Ureter (tissue), 1 donor: ENCODE measurements around the gene LRCH4. TPM values are rescaled to one million over a fixed set of nuclear protein-coding genes. Genes with fewer than 3 reads are reported as not detected.

Experiments used
- DNase-seq: peaks from one replicate; pipeline ENCODE4 v3.0.0-alpha.2; 2020; ENCODE audit warnings: low spot score
- total RNA-seq: library from RNA; stranded (reverse); gene quantifications from one replicate; pipeline ENCODE4 v1.2.4, GENCODE V29; 2023
- donor health status: DM: yes; HTN: yes; CAD: no.

Gene LRCH4
- total RNA-seq, 1 donor from 2014 or later = 52.4 TPM

DNA sequence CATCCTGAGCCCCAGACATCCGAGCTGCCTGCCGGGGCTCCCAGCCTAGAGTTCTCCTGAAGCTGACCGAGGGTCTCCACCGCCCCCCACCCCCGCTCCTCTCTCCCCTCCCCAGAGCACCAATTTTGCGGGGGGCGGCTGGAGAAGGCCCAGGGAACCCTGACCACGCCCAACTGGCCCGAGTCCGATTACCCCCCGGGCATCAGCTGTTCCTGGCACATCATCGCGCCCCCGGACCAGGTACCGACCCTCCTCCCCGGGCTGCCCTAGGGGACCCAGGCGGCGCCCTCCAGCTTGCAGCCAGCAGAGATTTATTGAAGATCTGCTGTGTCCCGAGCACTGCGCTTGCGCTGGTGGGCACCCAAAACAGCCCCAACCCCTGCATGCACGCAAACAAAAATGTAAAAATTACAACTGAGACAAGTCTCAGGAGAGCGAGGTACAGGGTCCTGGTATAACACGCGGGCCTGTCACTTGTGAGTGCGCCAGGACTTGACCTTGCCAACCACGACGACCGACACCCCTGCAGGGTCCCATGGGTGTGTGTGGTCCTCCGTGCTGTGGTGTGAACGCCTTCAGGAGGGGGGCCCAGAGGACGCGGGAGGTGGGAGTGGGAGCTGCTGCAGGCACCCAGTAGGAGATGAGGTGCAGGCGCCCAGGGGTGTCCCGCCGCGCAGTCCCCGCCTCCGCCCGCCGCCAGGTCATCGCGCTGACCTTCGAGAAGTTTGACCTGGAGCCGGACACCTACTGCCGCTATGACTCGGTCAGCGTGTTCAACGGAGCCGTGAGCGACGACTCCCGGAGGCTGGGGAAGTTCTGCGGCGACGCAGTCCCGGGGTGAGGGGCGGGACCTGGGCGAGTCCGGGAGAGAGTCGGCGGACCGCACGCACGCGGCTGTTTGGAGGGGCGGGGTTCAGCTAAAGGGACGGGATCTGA, 19.3 kb upstream of the LRCH4 start:
- no peak for DNase-seq

DNA sequence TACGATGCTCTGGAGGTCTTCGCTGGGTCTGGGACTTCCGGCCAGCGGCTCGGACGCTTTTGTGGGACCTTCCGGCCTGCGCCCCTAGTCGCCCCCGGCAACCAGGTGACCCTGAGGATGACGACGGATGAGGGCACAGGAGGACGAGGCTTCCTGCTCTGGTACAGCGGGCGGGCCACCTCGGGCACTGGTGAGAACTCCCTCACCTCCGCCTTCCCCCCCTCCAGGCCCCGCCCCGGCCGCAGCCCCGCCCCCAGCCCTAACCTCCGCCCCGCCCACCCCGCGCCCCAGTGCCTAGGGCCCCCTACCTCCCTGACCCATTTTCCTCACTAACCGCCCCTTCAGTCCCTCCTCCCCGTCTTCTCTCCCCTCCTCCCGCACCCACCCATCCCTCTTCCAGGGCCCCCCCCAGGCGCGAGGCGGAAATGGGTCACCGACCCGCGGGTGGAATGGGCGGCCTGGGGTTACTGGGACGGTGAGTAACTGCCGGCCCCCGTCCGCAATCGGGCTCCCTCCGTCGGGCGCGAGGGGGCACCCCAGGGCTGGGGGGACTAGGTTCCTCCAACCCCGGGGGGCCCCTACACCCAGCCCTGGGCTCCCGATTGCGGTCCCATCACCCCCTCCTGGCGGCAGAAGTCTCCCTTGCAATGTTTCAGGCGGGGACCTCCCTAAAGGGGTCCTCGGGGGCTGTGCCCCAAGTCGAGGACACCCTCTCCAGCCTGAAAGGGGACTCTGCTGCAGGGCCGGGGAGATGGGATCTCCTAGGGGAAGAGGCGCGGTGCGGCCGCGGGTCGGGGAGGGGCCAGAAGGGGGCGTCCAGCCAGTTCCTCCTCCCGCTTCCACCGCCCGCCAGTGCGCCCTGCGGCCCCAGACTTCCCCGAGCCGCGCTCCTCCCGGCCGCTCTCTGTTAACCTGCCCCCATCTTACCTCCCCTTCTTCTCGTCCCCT, 18.4 kb upstream of the LRCH4 start:
- DNase-seq = peak; percentile 77

DNA sequence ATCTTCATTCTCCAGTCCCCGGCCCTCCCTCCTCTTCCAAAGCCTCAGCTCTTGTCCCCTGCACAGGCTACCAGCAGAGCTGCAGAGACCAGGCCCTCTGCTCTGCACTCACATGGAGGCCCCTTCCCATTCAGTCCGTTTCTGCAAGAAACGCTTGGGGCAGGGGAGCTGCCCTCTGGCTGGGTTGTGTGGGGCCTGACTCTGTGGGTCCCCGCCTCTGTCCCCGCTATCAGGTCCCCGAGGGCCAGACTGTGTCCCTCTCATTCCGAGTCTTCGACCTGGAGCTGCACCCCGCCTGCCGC, 17.7 kb upstream of the LRCH4 start:
- no peak for DNase-seq

DNA sequence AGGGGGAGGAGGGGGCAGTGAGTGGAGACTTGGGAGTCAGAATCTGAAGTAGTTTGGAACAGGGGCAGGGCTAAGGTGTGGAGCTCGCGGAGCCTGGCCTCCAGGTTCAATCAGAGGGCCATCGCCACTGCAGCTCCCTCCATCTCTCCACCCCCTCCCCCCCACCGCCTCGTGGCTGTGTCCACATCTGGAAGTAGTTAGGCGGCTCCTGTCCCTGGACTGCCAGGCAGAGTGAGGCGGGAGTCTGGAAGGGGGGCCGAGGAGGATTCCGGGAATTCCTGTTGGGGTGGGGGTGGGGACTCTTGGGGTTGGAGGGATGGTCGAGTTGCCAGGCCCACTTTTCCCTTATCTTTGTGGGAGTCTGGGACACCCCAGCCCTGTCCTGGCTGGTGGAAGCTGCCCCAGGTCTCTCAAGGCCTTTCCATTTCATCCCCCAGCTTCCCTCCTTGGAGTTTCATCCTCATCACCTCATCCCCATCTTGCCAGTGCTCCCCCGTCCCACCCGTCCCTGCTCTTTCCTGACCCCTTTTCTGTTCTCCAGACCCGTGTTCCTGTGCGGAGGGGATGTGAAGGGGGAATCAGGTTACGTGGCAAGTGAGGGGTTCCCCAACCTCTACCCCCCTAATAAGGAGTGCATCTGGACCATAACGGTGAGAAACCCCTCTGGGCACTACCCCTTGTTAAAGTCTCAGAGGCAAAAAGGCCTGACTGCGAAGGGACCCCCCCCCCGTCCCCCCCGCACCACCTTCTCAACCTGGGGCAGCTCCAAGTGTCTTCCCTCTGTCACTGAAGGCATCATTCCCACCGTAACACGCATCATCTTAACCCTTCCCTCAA, 17.2 kb upstream of the LRCH4 start:
- peak; percentile 89 for DNase-seq

DNA sequence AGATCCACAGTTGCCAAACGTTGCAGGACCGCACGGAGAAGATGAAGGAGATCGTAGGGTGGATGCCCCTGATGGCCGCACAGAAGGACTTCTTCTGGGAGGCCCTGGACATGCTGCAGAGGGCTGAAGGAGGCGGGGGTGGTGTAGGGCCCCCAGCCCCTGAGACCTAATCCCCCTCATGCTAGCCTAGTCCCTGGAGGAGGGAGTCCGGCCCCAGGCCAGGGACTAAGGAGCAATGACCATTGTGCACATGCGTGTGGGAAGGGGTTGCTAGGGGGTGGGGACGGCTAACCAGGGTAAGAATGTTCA, 14.8 kb upstream of the LRCH4 start:
- DNase-seq = no peak

DNA sequence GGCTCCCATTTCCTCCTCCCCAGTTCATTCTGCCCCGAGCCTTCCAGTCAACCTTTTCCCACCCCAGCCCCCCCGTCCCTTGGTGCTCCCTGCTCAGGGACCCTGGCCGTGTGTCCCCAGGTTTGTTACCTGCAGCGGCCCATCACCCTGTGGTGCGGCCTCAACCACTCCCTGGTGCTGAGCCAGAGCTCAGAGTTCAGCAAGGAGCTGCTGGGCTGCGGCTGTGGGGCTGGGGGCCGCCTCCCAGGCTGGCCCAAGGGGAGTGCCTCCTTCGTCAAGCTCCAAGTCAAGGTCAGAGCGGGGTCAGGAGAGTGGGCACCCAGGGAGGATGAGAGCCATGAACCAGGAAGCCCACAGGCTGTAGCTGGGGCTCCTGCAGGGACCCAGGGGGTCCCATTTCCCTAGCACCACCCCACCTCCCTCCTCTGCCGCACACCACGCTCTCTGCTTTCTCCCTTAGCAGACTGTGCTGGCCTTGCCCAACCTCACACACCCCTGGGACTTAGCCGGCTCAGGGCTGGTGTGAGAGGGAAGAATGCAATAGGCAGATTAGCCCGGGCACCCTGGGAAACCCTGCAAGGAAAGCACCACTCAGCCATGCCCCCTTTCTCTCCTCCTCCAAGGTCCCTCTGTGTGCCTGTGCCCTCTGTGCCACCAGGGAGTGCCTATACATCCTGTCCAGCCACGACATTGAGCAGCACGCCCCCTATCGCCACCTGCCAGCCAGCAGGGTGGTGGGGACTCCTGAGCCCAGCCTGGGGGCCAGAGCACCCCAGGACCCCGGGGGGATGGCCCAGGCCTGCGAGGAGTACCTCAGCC, 14.2 kb upstream of the LRCH4 start:
- no peak for DNase-seq

DNA sequence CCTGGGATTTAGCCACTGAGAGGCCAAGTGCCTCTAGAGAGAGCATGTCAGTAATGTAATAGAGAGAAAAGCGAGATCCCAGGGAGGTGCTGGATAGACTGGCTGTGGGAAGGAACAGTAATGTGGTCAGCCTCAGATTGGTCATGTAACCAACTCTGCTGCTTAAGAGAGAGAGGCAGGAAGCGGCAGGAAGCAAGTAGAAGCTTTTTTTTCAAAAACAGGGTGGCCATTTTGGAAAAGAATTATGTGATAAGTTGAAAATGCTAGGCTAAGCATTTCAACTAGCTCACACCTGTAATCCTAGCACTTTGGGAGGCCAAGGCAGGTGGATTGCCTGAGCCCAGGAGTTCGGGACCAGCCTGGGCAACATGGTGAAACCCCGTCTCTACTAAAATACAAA, 12.5 kb upstream of the LRCH4 start:
- DNase-seq = no peak

DNA sequence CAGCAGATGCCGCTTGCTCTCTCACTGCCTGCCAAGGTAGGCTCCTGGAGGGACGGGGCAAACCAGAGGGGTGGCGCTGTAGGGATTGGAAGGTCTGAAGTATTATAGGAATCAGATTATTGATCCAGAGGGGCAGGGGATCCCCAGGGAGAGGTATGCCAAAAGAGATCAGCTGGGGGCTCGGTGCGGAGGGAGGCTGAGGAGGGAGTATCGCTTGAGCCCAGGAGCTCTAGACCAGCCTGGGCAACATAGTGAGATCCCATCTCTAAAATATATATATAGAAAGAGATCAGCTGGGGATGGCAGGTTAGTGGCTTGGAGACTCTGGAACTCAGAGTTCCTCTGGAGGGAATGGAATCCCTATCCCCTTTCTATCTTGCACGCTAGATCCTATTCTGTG, 9.3 kb upstream of the LRCH4 start:
- no peak for DNase-seq

DNA sequence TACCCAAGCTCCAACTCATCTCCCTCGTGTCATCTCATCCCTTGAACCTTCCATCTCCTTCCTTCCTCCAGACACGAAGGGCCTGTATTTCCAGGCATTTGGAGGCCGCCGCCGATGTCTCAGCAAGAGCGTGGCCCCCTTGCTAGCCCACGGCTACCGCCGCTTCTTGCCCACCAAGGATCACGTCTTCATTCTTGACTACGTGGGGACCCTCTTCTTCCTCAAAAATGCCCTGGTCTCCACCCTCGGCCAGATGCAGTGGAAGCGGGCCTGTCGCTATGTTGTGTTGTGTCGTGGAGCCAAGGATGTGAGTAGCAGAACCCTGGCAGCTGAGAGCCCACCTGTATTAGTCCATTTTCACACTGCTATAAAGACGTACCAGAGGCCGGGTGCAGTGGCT, 5.7 kb upstream of the LRCH4 start:
- DNase-seq = no peak

DNA sequence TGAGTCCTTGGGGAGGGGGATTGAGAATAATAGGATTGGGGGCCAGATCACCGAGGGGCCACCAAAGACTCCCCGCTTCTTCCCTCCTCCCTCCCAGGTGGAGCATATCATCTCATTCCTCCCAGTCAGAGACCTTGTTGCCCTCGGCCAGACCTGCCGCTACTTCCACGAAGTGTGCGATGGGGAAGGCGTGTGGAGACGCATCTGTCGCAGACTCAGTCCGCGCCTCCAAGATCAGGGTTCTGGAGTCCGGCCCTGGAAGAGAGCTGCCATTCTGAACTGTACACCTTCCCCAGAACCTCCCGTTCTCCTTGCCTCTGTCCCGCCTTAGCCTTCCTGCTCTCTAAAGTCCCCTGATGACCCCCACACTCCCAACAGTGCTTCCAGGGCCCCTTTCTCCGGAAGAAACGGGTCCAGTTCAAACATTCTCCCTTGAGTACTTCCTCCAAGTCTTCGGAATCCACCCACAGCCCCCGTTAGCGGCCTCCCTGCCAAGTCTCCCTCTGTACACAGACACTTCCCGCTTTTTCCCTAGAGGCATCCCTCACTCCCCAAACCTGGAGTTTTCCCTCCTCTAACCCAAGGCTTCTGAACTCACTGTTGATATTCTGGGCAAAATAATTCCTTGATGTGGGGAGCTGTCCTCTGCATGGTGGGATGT, 4.3 kb upstream of the LRCH4 start:
- no peak for DNase-seq

DNA sequence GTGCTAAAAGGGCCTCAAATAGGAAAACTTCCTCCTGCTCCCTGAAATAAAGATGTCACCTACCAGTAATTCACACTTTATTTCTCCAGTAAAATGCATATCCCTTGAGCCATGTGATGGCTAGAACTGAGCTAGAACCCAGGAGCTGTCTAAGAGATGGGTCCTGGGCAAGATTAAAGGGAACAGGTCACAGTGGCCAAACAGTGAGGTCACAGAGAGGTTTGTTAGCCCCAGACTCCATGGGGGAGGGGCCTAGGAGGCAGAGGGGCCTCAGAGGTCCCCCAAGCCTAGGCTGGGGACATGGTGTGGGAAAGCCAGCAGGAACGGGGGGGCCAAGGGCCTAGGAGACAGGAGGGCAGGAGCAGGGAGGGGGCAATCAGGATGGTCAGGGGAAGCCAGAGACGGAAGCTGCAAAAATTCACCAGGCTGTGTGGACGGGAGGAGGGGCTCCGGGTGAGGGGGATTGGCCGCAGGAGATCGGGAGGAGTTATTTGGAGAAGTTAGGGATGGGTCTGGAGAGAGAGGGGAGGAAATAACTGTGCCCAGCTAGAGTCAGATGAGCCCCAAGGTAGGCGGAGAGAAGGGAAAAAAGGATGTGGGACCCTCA, 3.5 kb upstream of the LRCH4 start:
- DNase-seq = no peak

DNA sequence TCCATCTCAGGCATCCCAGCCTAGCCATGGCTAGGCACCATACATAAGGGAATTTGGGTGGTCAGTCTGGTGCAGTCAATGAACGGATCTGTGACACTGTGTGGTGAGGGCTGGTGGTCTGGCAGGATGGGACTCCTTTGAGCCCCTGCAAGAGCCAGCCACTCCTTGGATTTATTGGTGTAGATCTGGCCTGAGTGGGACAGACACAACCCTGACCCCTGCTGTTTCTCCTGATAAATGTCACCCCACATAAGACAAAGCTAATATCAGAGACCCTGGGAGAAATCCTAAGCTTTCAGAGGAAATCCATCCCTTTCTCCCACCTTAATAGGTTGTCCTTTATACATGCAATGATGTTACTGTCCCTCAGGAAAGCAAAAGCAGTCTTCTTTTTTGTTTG, 2.5 kb upstream of the LRCH4 start:
- DNase-seq = no peak

DNA sequence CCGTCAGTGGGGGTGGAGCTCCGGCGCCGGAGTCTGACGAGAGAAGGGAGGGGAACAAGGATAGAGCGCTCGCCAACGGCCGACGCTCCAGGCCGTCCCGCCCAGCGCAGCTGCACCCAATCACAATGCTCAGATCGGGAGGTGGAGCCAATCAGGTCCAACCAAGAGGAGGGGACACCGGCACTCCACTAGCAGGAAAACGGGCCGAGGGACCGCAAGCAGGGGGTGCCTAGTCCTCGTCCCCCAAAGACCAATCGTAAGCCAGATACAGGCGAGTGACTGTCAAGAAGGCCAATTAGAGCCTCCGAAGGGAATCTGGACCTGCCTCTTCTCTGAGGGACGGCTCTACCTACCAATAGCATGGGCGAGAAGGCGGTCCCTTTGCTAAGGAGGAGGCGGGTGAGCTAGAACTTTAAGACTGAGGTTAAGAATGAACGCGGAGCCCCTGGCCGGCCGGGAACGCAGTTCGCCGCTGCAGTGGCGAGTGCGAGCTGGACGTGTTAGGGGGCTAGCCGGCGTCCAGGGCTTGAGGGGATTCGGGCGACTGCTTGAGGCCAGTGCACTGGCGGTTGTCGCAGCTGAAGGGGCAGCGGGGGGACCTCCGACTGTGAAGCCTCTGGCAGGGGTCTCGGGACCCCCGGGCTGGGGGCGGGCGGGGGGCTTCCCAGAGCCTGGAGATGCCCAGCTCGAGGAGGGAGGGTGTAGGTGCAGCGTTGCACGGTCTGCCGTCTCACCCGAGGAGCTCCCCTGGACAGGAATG, 517 bp upstream of the LRCH4 start, which contains the start of gene FBXO24:
Gene FBXO24 (plus strand): TSS at position 63 of the 760 bp plus-strand sequence. CDS start 298 bp downstream, at position 361.
- peak; percentile 100 for DNase-seq

DNA sequence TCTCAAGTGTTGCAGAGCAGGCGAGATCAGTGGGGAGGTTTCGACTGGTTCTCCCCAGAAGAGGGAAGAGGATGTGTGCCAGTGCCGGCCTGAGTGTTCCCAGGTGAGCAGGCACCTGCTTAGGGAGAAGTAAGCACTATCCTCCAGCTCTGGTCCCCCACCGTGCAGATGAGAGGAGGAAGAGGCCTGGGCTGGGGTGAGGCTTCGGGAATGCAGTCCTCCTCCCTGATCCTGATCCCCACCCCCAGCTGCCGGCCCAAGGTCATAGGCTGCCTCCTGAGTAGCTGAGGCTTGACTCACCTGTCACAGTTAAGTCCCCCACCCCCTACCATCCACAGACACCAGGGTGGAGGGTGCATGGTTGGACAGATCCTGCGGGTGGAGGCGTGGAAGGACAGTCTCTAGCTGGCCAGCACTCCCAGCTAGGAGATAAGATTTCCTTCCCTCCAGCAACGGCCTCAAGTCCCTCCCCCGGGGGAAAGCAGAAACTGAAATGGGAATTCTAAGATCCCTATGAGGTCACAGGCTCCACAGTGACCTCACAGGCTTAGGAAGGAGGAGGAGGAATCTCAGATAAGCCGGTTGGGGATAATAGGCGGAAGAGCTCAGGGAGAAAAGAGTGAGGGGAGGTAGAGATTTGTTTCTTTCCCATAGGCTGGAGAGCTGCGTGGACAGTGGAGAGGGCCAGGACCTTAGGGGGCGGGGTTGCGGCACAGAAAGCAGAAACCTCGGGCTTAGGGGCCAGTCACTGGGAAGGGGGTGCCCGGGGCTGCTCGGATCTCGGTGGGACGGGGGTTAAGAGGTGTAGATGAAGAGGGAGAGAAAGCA, 1.0 kb downstream of the LRCH4 start:
- no peak for DNase-seq

DNA sequence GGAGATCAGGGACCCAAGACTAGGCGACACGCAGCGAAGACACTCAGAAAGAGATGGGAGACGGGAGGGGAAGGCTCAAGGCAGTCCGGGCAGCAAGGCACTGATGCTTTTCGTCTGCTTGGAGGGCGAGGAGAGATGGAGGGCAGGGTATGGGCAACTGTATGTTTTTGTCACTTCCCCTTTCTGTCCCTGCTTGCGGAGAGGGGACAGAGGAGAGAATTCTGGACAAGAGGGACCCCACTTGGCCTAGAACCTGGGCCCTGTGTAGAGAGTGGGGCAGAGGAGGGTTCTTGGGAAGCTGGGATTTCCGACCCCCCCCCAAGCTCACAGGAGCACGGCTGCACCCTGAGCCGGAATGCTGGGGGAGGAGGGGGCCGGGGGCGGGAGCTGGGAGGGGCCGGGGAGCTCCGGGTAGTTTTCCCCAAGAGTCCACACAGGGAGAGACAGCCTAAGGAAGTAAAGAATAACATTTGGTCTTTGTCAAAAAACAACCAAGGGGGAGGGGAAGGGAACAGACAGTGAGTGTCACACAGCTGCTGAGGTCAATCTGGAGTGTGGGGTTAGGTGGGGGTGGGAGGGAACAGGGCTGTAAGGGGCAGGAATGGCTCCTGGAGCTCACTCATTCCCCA, 1.8 kb downstream of the LRCH4 start:
- DNase-seq = no peak

DNA sequence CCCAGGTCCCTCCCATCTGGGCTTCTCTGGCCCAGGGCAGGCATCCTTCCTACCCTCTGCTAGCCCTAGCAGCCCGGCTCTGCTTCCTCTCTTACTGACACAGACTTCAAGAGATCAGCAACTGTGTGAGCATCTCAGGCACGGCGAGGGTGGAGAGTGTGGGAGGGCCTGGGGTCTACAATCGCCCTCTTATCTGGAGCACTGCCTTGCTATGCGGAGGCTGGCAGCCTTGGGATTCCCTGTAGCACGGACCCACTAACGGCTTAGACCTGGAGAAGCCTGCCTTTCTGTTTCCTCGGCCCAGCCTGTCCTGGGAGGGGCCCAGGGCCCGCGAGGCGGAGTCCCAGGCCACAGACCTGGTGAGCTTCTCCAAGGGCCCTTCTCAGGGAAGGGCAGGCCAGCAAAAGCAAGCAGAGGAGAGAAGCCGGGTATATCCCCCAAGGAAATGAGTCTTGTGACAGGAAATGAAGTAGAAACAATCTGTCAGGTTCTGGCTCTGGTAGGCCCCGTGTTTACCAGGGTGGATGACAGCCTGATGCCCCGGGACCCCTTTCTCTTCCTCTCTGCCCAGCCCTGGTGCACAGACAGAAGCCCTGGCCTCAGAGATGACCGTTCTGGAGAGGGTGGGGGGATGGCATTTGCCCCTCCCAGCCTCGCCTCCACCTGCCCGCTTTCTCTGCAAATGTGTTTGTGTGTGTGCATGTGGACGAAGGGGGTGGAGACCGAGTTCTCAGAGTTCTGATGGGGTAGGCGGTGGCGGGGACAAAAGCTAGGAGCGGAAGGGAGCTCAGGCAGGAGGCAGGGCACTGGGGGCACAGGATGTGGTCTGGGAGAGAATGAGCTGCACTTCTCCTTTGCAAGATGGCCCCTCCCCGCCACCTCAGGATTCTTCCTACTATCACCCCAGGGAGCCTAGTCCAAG, 2.5 kb downstream of the LRCH4 start:
- no peak for DNase-seq

DNA sequence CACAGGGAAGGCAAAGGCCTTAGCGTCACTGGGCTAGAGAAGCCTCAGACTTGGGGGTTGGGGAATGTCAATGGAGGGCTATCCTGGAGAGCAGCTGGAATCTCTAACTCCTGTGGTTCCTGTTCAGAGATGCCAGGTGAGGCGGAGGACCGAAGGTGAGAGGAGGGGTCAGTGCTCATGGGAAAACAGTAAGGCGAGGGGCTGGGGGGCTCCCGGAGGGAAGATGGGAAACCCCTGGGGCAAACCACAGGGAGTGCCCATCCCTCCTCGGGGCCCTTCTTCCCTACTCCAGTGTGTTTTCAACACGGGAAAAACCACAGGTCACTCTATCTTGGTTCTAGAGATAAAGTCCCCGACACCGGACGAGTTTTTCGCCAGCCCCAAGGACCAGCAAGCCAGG, 3.3 kb downstream of the LRCH4 start:
- no peak for DNase-seq
